WTC11 (cell line): Measurements from ENCODE around the gene AVP. TPM values are rescaled to one million over a fixed set of nuclear protein-coding genes. Genes with fewer than 3 reads are reported as not detected.

ENCODE experiments used
- ATAC-seq: fragments of 200-7000 bp; cut with Tn5 transposase; 2 replicates; pipeline ENCODE4 v1.10.0; 2021; ENCODE audit warnings: mild to moderate bottlenecking, moderate library complexity
- CTCF ChIA-PET: fragments of 300-600 bp; sonication (Branson Sonifier 250); formaldehyde crosslinking; loops from one replicate; lab custom pipeline; 2021; ENCODE audit warnings: antibody characterized with exemption; lab: Charles Lee
- POLR2A ChIA-PET: fragments of 350-600 bp; sonication (Branson Sonifier 250); formaldehyde crosslinking; loops from one replicate; lab custom pipeline; 2021; ENCODE audit warnings: antibody characterized with exemption; lab: Charles Lee
- DNase-seq: peaks from one replicate; pipeline ENCODE4 v3.0.0; 2021; ENCODE audit warnings: low spot score
- H3K27ac Mint-ChIP-seq: 2 replicates; pipeline ENCODE4 v1.8.0; 2021; ENCODE audit warnings: mixed read lengths
- H3K27me3 Mint-ChIP-seq: 2 replicates; pipeline ENCODE4 v1.8.0; 2021; ENCODE audit warnings: low read depth, mild to moderate bottlenecking, moderate library complexity, mixed read lengths
- H3K36me3 Mint-ChIP-seq: 2 replicates; pipeline ENCODE4 v1.8.0; 2021; ENCODE audit warnings: mixed read lengths
- H3K4me1 Mint-ChIP-seq: 2 replicates; pipeline ENCODE4 v1.8.0; 2022; ENCODE audit warnings: mixed read lengths
- H3K4me3 Mint-ChIP-seq: 2 replicates; pipeline ENCODE4 v1.8.0; 2021; ENCODE audit warnings: mild to moderate bottlenecking, moderate library complexity, mixed read lengths
- H3K9me3 Mint-ChIP-seq: 2 replicates; pipeline ENCODE4 v1.8.0; 2021; ENCODE audit warnings: mixed read lengths
- AFF4 ChIP-seq: sonication (generic); formaldehyde crosslinking; IDR thresholded peaks from 2 replicates; pipeline ENCODE4 v1.8.1; 2023; ENCODE audit warnings: mild to moderate bottlenecking, missing genetic modification reagents, borderline replicate concordance
- ARID4B ChIP-seq: sonication (generic); formaldehyde crosslinking; IDR thresholded peaks from 2 replicates; pipeline ENCODE4 v1.8.0; 2023; ENCODE audit warnings: missing genetic modification reagents, mild to moderate bottlenecking, borderline replicate concordance
- CREB1 ChIP-seq: sonication (generic); formaldehyde crosslinking; IDR thresholded peaks from 2 replicates; pipeline ENCODE4 v1.8.0; 2023; ENCODE audit warnings: mild to moderate bottlenecking, missing genetic modification reagents
- EMX1 ChIP-seq: fragments of 250-450 bp; sonication (Bioruptor Pico); IDR thresholded peaks from 2 replicates; pipeline ENCODE4 v1.8.0; 2021; ENCODE audit warnings: mild to moderate bottlenecking
- GABPB1 ChIP-seq: sonication (generic); formaldehyde crosslinking; IDR thresholded peaks from 2 replicates; pipeline ENCODE4 v1.8.1; 2023; ENCODE audit warnings: mild to moderate bottlenecking, missing genetic modification reagents
- GRHL2 ChIP-seq: fragments of 250-450 bp; sonication (Bioruptor Pico); IDR thresholded peaks from 2 replicates; pipeline ENCODE4 v1.8.0; 2022; ENCODE audit warnings: mild to moderate bottlenecking, moderate library complexity; ENCODE audit not compliant: insufficient replicate concordance, severe bottlenecking
- GTF2I ChIP-seq: fragments of 250-450 bp; sonication (Bioruptor Pico); conservative IDR thresholded peaks from 2 replicates; pipeline ENCODE4 v1.4.0; 2021; ENCODE audit warnings: mild to moderate bottlenecking
- JAZF1 ChIP-seq: fragments of 250-450 bp; sonication (Bioruptor Pico); IDR thresholded peaks from 2 replicates; pipeline ENCODE4 v1.9.0; 2021; ENCODE audit warnings: moderate library complexity, mild to moderate bottlenecking, inconsistent platforms
- SMAD3 ChIP-seq: sonication (generic); formaldehyde crosslinking; IDR thresholded peaks from 2 replicates; pipeline ENCODE4 v1.8.0; 2022; ENCODE audit warnings: missing genetic modification reagents, mild to moderate bottlenecking, borderline replicate concordance
- ZNF121 ChIP-seq: sonication (generic); formaldehyde crosslinking; IDR thresholded peaks from 2 replicates; pipeline ENCODE4 v1.8.0; 2023; ENCODE audit warnings: missing genetic modification reagents
- ZNF425 ChIP-seq: fragments of 250-450 bp; sonication (Bioruptor Pico); conservative IDR thresholded peaks from 2 replicates; pipeline ENCODE4 v1.9.0; 2021; ENCODE audit warnings: mild to moderate bottlenecking
- ZNF671 ChIP-seq: fragments of 250-450 bp; sonication (Bioruptor Pico); IDR thresholded peaks from 2 replicates; pipeline ENCODE4 v1.8.0; 2021; ENCODE audit warnings: mild to moderate bottlenecking
- total RNA-seq: library from RNA; stranded (reverse); gene quantifications from 3 replicates; pipeline ENCODE4 v1.2.3, GENCODE V29; 2021
- TF ChIP-seq, protein P1 (sequence below): sonication (generic); formaldehyde crosslinking; IDR thresholded peaks from 2 replicates; pipeline ENCODE4 v1.8.1; 2023; ENCODE audit warnings: mild to moderate bottlenecking, moderate library complexity, missing genetic modification reagents
- TF ChIP-seq, protein P2 (sequence below): sonication (generic); formaldehyde crosslinking; IDR thresholded peaks from 2 replicates; pipeline ENCODE4 v1.8.0; 2022; ENCODE audit warnings: mild to moderate bottlenecking, missing genetic modification reagents

The AVP gene
- total RNA-seq, 1 experiment from 2014 or later, result 0.50 TPM

DNA sequence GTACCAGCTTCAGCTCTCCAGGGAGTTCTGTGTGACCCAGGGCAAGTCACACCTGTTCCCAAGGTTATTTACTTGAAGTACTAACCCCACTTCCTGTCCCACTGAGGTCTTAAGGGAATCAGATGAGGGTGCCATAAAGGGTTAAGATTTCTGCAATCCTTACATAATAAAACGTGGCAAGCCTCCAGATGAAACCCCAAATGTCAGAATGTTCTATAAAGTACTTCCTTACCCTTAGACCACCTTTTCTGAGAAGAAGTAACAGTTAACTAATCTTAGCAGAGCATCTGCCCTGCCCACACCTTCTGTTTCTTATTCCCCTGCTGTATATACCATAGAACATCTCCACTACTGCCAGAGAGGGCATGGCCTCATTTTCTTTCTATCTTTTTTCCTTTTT is 6.0 kb upstream of the AVP start (continued):
- no peak for TF ChIP-seq GABPB1 (CRISPR knock-in tag)
- no peak for TF ChIP-seq EMX1
- no peak for TF ChIP-seq GTF2I
- no peak for TF ChIP-seq ZNF121 (CRISPR knock-in tag)

DNA sequence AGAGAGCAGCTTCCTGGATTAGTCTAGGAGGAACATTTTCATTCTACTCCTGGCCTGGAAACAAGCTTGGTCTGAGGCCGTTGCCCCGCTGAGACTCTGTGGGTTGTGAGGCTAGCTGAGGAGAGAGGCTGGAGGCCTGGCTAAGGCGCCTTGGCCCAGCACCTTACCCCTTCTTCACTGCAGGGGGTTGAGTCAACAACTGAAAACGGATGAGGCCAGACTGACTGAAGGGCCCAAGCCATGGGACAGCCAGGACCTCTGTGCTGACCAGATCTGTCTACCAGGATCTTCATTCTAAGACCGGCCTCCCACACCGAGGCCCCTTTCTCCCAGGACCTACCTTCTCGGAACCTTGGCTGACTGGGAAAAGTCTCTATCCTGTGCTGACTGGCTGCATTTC is 3.5 kb upstream of the AVP start:
- Mint-ChIP-seq H3K4me1 (peaks cover 9% of the 10 kb centered on the region), H3K36me3 (no peaks in the 10 kb centered on the region), H3K9me3 (peaks cover 3% of the 10 kb centered on the region), H3K27me3 (peaks cover 36% of the 10 kb centered on the region), H3K4me3 (no peak overlapping the region), H3K27ac (no peak overlapping the region)
- TF ChIP-seq ARID4B, result no peak
- no peak for TF ChIP-seq SMAD3 (CRISPR knock-in tag)
- no peak for TF ChIP-seq JAZF1 (CRISPR knock-in tag)
- no peak for TF ChIP-seq GRHL2 (CRISPR knock-in tag)
- no peak for TF ChIP-seq CREB1 (CRISPR knock-in tag)
- TF ChIP-seq, protein P1, sequence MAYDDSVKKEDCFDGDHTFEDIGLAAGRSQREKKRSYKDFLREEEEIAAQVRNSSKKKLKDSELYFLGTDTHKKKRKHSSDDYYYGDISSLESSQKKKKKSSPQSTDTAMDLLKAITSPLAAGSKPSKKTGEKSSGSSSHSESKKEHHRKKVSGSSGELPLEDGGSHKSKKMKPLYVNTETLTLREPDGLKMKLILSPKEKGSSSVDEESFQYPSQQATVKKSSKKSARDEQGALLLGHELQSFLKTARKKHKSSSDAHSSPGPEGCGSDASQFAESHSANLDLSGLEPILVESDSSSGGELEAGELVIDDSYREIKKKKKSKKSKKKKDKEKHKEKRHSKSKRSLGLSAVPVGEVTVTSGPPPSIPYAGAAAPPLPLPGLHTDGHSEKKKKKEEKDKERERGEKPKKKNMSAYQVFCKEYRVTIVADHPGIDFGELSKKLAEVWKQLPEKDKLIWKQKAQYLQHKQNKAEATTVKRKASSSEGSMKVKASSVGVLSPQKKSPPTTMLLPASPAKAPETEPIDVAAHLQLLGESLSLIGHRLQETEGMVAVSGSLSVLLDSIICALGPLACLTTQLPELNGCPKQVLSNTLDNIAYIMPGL (CRISPR knock-in tag), result no peak
- no peak for TF ChIP-seq GTF2I
- TF ChIP-seq ZNF425 (CRISPR knock-in tag), result no peak
- no peak for TF ChIP-seq AFF4 (CRISPR knock-in tag)
- TF ChIP-seq, protein P2, sequence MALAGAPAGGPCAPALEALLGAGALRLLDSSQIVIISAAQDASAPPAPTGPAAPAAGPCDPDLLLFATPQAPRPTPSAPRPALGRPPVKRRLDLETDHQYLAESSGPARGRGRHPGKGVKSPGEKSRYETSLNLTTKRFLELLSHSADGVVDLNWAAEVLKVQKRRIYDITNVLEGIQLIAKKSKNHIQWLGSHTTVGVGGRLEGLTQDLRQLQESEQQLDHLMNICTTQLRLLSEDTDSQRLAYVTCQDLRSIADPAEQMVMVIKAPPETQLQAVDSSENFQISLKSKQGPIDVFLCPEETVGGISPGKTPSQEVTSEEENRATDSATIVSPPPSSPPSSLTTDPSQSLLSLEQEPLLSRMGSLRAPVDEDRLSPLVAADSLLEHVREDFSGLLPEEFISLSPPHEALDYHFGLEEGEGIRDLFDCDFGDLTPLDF (CRISPR knock-in tag), result no peak
- no peak for TF ChIP-seq ZNF671 (CRISPR knock-in tag)
- POLR2A ChIA-PET, result no interaction called here
- ATAC-seq, result no peak
- CTCF ChIA-PET, result no interaction called here
- no peak for DNase-seq
